GM18505 (cell line): ENCODE results near the gene IGDCC3.
A peak's percentile ranks its signal among the peaks of the same experiment; 100 is the strongest.

Experiments used
- ATAC-seq: cut with Tn5 transposase; IDR thresholded peaks from one replicate; pipeline ENCODE4 v1.9.1; 2021; ENCODE audit not compliant: unreplicated experiment
- POLR2A ChIP-seq: IDR thresholded peaks from 4 replicates; pipeline ENCODE4 v1.6.1; 2011; ENCODE audit warnings: borderline replicate concordance; ENCODE audit not compliant: insufficient read depth, insufficient read length; ENCODE audit errors: extremely low read depth

IGDCC3 gene

DNA sequence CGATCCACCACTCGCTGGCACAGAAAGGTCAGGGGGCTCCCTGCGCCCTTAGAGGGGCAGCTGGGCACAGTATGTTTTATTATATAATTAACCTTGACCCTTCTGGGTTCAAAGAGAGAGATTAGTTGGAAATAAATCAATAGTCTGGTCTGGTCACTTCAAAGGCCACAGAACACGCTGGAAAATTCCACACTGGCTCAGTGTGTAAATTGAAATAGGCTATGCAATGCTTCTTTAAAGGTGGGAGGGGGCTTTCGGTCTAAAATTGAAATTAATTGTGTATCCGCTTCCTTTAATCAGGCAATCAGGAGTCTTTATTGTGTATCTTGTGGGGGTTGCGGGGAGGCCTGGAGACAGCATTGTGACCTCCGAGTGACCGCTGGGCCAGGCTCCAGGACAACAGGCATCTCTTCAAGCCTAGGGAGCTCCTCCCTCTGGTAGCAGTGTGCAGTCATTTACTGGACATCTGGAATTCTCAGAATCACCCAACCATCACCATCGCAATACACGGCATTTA is 65.3 kb downstream of the IGDCC3 start:
- TF ChIP-seq POLR2A = no peak
- ATAC-seq = no peak

DNA sequence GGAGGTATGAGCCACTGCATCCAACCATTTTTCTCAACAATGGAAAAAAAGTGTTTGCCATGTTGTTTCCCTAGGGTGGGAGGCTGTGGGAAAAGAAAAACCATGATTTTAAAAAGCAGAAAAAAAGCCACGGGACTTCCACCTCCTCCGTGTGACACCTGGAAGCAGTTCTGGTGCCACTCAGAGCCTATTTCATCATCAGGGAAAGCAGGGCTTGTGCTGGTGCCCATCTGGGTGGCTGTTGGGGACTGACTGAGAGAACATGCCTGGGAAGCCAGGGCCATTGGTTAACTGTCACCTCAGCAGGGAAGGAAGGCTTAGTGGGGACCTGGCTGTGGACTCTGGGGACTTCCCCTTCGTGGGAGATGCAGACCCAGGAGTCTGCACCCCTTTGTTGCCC is 66.0 kb downstream of the IGDCC3 start:
- TF ChIP-seq POLR2A = no peak

DNA sequence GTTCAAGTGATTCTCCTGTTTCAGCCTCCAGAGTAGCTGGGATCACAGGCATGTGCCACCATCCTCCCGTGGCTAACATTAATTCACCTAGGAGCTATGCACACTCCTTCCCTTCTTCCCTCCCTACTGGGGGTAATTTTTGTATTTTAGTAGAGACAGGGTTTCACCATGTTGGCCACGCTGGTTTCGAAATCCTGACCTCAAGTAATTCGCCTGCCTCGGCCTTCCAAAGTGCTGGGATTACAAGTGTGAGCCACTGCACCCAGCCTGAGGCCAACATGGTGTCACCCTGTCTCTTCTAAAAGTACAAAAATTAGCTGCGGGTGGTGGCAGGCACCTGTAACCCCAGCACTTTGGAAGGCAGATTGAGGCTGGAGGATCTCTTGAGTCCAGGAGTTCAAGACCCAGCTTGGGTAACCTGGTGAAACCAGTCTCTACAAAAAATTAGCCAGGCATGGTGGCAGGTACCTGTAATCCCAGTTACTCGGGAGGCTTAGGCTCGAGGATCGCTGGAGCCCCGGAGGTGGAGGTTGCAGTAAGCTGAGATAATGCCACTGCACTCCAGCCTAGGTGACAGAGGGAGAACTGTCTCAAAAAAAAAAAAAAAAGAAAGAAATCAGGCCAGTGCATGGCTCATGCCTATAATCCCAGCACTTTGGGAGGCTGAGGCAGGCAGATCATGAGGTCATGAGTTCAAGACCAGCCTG is 67.2 kb downstream of the IGDCC3 start:
- no peak for ATAC-seq

More for the DNA sequence above, 66.0 kb downstream of the IGDCC3 start:
- ATAC-seq = no peak

DNA sequence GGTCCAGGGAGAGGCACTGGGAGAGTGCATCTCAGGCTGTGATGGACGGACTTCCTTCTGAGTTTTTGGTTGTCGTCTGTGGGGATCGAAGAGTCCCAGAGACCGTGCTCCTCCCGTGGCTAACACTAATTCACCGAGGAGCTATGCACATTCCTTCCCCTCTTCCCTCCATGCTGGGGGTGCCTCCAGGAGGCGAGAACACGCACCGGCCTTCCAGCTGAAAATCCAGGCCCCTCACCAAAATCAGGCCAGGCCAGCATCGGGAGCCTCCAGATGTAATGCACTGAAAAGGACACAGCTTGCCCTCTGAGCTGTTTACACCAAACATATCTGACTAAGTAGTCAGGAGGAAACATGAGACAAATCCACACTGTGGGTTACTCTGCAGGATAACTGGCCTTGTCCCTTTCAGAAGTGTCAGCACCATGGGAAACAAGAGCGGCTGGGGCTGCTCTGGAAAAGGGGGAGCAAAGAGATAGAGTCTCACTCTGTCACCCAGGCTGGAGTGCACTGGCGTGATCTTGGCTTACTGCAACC is 67.9 kb downstream of the IGDCC3 start:
- no peak for TF ChIP-seq POLR2A
- no peak for ATAC-seq

More for the DNA sequence above, 67.2 kb downstream of the IGDCC3 start:
- TF ChIP-seq POLR2A = no peak

DNA sequence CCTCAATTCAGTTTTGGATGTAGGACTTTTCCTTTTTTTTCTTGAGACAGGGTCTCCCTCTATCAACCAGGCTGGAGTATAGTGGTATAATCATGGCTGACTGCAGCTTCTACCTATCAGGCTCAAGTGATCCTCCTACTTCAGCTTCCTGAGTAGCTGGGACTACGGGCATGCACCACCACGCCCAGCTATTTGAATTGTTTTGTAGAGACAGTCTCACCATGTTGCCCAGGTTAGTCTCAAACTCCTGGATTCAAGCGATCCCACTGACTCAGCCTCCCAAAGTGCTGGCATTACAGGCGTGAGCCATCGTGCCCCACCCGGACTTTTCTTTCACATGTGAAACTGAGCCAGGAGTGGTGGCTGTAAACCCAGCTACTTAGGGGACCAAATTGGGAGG is 69.8 kb downstream of the IGDCC3 start:
- TF ChIP-seq POLR2A = no peak
- no peak for ATAC-seq

DNA sequence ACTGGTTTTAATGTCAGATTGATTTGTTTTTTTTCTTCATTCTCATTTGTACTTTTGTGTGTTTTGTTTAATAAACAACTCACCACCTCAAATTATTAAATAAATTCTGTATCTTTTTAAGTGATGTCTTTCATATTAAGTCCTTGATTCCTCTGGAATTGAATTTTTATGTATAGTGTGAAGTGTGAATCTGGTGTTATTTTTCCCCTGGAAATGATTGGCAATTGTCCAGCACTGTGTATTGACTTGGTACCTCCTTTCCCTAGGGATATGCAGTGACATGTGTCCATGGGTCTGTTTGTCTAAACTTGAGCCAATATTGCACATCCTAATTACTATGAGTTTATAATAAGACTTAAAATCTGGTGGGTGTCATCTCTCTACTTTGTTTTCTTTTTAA is 71.3 kb downstream of the IGDCC3 start:
- no peak for ATAC-seq
- no peak for TF ChIP-seq POLR2A

DNA sequence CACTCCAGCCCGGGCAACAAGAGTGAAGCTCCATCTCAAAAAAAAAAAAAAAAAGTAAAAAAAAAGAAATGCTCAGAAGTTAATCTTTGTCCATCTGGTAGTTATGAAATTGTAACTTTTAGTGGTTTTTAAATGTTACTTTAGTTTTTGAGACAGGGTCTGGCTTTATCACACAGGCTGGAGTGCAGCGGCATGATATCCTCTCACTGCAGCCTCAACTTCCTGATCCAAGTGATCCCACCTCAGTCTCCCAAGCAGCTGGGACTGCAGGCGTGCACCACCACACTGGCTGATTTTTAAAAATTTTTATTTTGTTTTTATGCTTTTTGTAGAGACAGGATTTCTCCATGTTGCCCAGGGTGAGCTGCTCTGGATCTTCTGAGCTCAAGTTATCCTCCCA is 72.0 kb downstream of the IGDCC3 start:
- no peak for TF ChIP-seq POLR2A

DNA sequence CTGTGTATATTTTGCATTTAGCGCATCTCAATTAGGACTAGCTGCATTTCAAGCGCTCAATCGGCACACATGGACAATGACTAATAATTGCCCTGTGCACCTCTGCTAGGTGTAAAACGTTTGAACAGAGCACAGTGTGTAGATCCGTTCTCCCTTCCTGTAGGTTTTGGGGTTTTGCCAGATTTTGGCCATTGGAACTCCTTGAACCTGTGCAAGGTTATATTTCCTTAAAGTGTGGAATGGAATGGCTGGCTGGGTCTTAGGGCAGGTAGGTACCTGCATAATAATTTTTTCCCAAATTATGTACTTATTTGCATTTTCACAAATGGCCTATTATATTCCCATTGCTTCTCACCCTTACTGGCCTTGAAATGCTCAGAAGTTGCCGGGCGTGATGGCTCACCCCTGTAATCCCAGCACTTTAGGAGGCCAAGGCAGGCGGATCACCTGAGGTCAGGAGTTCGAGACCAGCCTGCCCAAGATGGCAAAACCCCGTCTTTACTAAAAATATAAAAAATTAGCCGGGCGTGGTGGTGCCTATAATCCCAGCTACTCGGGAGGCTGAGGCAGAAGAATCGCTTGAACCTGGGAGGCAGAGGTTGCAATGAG is 72.5 kb downstream of the IGDCC3 start:
- no peak for TF ChIP-seq POLR2A
- no peak for ATAC-seq

More for the DNA sequence above, 72.0 kb downstream of the IGDCC3 start:
- no peak for ATAC-seq

DNA sequence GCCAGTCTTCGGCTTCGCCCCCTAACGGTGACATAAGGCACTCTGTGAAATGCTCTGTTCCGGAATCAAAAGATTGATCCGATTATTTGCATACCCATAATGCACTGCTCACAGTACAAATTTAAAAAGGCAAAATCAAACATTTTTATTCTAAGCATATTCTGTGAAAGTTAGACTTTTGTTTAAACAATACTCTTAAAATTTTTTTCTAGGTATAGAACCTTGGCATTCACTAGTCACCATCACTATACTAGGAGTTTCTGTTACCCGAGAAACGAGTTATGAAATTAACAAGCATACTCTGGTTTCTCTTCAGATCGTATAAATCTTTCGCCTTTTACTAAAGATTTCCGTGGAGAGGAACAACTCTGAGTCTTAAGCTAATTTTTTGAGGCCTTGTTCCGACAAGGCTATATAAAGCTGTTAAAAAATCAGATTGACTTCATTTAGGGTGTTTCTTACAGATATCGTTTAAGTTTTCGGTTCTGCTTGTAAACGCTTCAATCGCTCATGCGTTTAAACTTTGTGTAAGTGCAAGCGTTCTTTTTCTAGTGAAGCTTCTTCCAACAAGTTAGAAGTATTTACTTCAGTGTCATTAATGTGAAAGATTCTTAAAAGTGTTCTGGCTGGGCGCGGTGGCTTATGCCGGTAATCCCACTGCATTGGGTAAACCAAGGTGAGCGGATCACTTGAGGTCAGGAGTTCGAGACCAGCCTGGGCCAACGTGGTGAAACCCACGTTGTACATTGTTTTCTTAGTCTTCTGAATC is 73.2 kb downstream of the IGDCC3 start, which contains the start of gene RNU5B-1:
RNU5B-1 (plus strand) TSS at position 297 of the 769 bp plus-strand sequence.
- peak; percentile 99 for TF ChIP-seq POLR2A
- peak; percentile 58 for ATAC-seq

DNA sequence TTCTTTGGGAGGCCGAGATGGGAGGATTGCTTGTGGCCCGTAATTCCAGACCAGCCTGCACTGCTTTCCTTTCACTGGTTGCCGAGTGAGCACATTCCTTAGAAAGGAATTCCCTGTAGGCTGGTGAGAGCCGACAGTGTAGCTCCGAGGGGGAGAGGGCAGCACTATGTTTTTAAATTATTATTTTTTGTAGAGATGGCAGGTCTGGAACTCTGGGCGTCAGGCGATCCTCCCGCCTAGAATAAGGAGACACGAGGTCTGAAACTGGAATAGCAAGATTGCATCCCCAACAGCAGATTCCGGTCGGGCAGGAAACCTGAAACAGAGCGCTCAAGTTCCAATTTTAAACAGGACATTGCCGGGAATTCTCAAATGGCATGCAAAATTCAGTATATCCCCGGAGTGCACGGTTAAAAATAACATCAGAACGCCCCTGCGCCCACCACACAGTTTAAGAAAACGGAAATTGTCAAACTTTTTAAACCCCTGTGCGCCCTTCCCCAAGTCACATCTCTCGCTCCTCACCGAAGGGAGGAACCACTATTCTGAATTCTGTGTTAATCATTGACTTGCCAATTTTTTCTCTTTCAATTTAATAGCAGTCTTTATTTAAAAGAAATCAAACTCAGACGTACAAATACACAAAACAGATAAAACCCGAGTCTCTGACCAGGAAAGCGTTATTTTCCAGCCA is 74.0 kb downstream of the IGDCC3 start:
- no peak for TF ChIP-seq POLR2A
- ATAC-seq = peak; percentile 4

DNA sequence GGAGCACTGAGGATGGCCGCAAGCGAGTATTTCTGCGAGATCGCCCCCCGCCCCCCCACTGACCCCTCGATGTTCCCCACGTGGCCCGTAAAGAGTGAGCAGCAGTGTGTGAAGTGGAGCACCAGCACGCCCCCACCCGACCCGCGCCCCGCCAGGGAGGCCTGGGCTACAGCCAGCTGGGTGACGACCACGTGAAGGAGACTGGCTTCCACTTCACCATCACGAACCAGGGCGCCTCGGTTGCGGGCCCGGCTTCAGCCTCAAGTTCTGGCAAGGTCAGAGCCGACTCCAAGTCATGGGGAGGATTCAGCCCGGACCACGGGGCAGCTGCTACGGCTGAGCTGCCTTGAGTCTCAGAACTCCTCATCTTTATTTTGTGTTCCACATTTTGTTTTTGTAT is 75.7 kb downstream of the IGDCC3 start:
- no peak for TF ChIP-seq POLR2A
- ATAC-seq = no peak

DNA sequence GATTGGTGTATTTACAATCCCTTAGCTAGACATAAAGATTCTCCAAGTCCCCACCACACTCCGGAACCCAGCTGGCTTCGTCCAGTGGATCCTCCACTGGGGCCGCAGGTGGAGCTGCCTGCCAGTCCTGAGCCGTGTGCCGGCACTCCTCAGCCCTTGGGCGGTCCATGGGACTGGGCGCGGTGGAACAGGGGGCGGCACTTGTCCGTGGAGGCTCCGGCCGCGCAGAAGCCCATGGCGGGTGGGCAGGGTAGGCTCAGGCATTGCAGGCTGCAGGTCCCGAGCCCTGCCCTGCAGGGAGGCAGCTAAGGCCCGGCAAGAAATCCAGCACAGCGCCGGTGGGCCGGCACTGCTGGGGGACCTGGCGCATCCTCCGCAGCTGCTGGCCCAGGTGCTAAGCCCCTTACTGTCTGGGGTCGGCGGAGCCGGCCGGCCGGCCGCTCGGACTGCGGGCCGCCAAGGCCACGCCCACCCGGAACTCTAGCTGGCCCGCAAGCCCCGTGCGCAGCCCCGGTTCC is 76.8 kb downstream of the IGDCC3 start:
- ATAC-seq = no peak
- no peak for TF ChIP-seq POLR2A
